ENCODE results near the gene UBE2S. TPM values are rescaled to one million over a fixed set of nuclear protein-coding genes. Genes with fewer than 3 reads are reported as not detected.

UBE2S gene
- total and polyA plus RNA-seq, 2 of the 8 experiments (the other 6 are each of a cell fraction or from before 2014, with no cell fraction given) = 398 to 530 TPM

- no peak overlapping the region for H3K9ac ChIP-seq (replicated peaks in 1 of 4; ENCODE audit: extremely low read depth in 1 of 4, low read depth in 3 of 4, low read length in 3 of 4)
- ChIA-PET CTCF (ENCODE audit: partially characterized antibody) (interaction anchor here (0.5 to 1.6 kb wide), 4 partner anchors 12 to 191 kb away, joined by 3 to 8 read pairs (median 3); no protein-coding TSS in a partner anchor), POLR2A (ENCODE audit: partially characterized antibody) (interaction anchor here (0.8 to 4.4 kb wide), 7 partner anchors 11 to 58 kb away, joined by 4 to 21 read pairs (median 5); partner anchors contain the start of genes NAT14, TMEM238 and UBE2S)
- no peak for FAIRE-seq
- H3K79me2 ChIP-seq (ENCODE audit: control insufficient read depth in 1 of 2, insufficient read depth in 2 of 2, low read length in 2 of 2) = no peaks in the 10 kb centered on the region
- no peak overlapping the region; the same call in 1 of the 2 replicates for H3K18ac ChIP-seq (ENCODE audit: extremely low read depth, low read length)
- 4% methylated on average over 18 of the region's 39 CpGs; no CpG with 5 or more reads in 1 of the 2 experiments for WGBS, 2 experiments (ENCODE audit: extremely low coverage in 1 of 2, insufficient coverage in 1 of 2, insufficient read length in 1 of 2, insufficient replicate concordance in 2 of 2, low coverage in 1 of 2, low lambda C conversion rate in 2 of 2, missing lambda C conversion rate in 1 of 2)
- H2BK5ac ChIP-seq (ENCODE audit: low read depth, low read length) = no peak overlapping the region
- H3K23ac ChIP-seq (ENCODE audit: insufficient read length) = no peak overlapping the region
- no peak overlapping the region for H2AFZ ChIP-seq (ENCODE audit: low read length)
- H2BK15ac ChIP-seq (ENCODE audit: low read length) = peak overlapping the region; percentile 93; the same call in 1 of the 2 replicates
- H3K14ac ChIP-seq (ENCODE audit: insufficient read length) = no peak overlapping the region
- peak overlapping the region; percentile 74 to 92 for H3K4me2 ChIP-seq (ENCODE audit: insufficient read depth in 1 of 2, low read depth in 2 of 2, low read length in 2 of 2)
- H4K20me1 ChIP-seq (replicated peaks in 1 of 2; ENCODE audit: control insufficient read depth in 1 of 2, insufficient read depth in 2 of 2, low read length in 2 of 2) = peaks cover 4 to 14% of the 10 kb centered on the region in 2 experiments
- no peak overlapping the region for H3K27ac ChIP-seq (ENCODE audit: low read depth, low read length)
- H3K27me3 ChIP-seq (replicated peaks in 1 of 4; ENCODE audit: control insufficient read depth in 3 of 4, extremely low read depth in 1 of 4, insufficient read depth in 3 of 4, low read length in 3 of 4) = peaks cover 42 to 84% (median 73%) of the 10 kb centered on the region in 4 experiments
- no peak overlapping the region for H3K4ac ChIP-seq (replicated peaks; ENCODE audit: insufficient read length, low read depth, low read length)
- no peak overlapping the region for H4K91ac ChIP-seq (replicated peaks; ENCODE audit: insufficient read length, low read length)
- no peaks in the 10 kb centered on the region for H3K9me3 ChIP-seq (ENCODE audit: insufficient read depth in 2 of 2, low read depth in 1 of 2, low read length in 1 of 2)
- H2BK120ac ChIP-seq (replicated peaks; ENCODE audit: low read depth, low read length) = no peak overlapping the region
- peak overlapping the region; percentile 16; the same call in 1 of the 2 replicates for H4K8ac ChIP-seq (ENCODE audit: extremely low read depth, insufficient read depth, low read length)
- H3K23me2 ChIP-seq (ENCODE audit: low read depth, low read length) = peaks cover 14% of the 10 kb centered on the region; the same call in 1 of the 2 replicates
- no peak overlapping the region for H2BK20ac ChIP-seq (ENCODE audit: low read length)
- H3K4me1 ChIP-seq (replicated peaks in 1 of 4; ENCODE audit: control insufficient read depth in 3 of 4, insufficient read depth in 4 of 4, low read length in 3 of 4) = peaks cover 6 to 21% (median 9%) of the 10 kb centered on the region in 4 experiments
- H2AK5ac ChIP-seq (ENCODE audit: low read depth, low read length) = no peak overlapping the region
- DNase-seq (ENCODE audit: low read depth in 1 of 2, low spot score in 2 of 2) = peak in 1 of 2 experiments; percentile 92
- no peak overlapping the region for H4K5ac ChIP-seq (ENCODE audit: insufficient read length, low read depth, low read length)
- no peaks in the 10 kb centered on the region for H3K79me1 ChIP-seq (ENCODE audit: low read depth, low read length)
- no peak overlapping the region for H3K56ac ChIP-seq (replicated peaks; ENCODE audit: insufficient read length, low read depth, low read length)
- H3K36me3 ChIP-seq (ENCODE audit: control insufficient read depth in 2 of 4, insufficient read depth in 4 of 4, low read length in 3 of 4) = no peaks in the 10 kb centered on the region
- H2BK12ac ChIP-seq (ENCODE audit: low read depth, low read length) = peak overlapping the region; percentile 5; the same call in 1 of the 2 replicates
- H3K4me3 ChIP-seq (ENCODE audit: extremely low read depth in 1 of 4, insufficient read depth in 2 of 4, low read depth in 3 of 4, low read length in 4 of 4) = peak overlapping the region; percentile 11 to 65 (median 42); a peak in 7 of 8 replicates
- TF ChIP-seq SUZ12 (IDR thresholded peaks at IDR 0.05; ENCODE audit: low read length) (peak; percentile 62; the same call in 1 of the 2 replicates), E2F6 (IDR thresholded peaks at IDR 0.05) (peak; percentile 88), CBX5 (IDR thresholded peaks at IDR 0.05; ENCODE audit: low read depth, low read length) (no peak), SIN3A (conservative IDR thresholded peaks at IDR 0.05 in 1 of 2, IDR thresholded peaks at IDR 0.05 in 1 of 2; ENCODE audit: low read depth in 1 of 2, low read length in 2 of 2) (0 out of 4 replicates have a peak, but pooled peaks of 1 of the 2 experiments have one; percentile 46), KDM4A (IDR thresholded peaks at IDR 0.05; ENCODE audit: low read depth, low read length, severe bottlenecking) (peak; percentile 8), KDM1A (IDR thresholded peaks at IDR 0.05; ENCODE audit: borderline replicate concordance, low read length) (peak; percentile 40; the same call in 1 of the 2 replicates), EZH2 (IDR thresholded peaks at IDR 0.05; ENCODE audit: low read depth, low read length, severe bottlenecking) (peak; percentile 77), ASH2L (IDR thresholded peaks at IDR 0.05; ENCODE audit: low read length) (peak; percentile 20), RNF2 (IDR thresholded peaks at IDR 0.05; ENCODE audit: borderline replicate concordance, low read depth, low read length, missing control alignments, poor library complexity, severe bottlenecking) (peak; percentile 53), SIRT6 (IDR thresholded peaks at IDR 0.05; ENCODE audit: low read length) (no peak)
These were observed 34.2 kb upstream of the UBE2S start for GRCh38 chr19:55441692-55442321.

Measured in H1 (cell line).